Ovary (tissue), 10 donors: ENCODE results near the gene BPIFA3. TPM values are rescaled to one million over a fixed set of nuclear protein-coding genes. Genes with fewer than 3 reads are reported as not detected.

Source experiments
- DNase-seq, 5 donors: peaks; one replicate each; pipeline ENCODE4 v3.0.0-alpha.2; 2019 to 2020
- H3K27ac ChIP-seq, 2 donors: fragments of 200-600 bp; one replicate each; pipeline versions ENCODE4 v1.5.1 to v1.8.0; 2019 to 2022
- H3K27me3 ChIP-seq: fragments of 200-600 bp; one replicate; pipeline ENCODE4 v1.8.0; 2022
- H3K36me3 ChIP-seq: fragments of 200-600 bp; sonication (generic); one replicate; pipeline ENCODE4 v1.5.1; 2019
- H3K4me1 ChIP-seq: one replicate; pipeline ENCODE4 v1.8.1; 2013; ENCODE audit warnings: mild to moderate bottlenecking, moderate library complexity; ENCODE audit not compliant: insufficient read depth
- H3K4me3 ChIP-seq: fragments of 200-600 bp; sonication (generic); one replicate; pipeline ENCODE4 v1.5.1; 2017
- H3K9me3 ChIP-seq, 2 donors: fragments of 200-600 bp in 1 of 2; sonication (generic) in 1 of 2; one replicate each; pipeline versions ENCODE4 v1.5.1 to v1.8.1; 2013 to 2019; ENCODE audit warnings: mild to moderate bottlenecking in 1 of 2, moderate library complexity in 1 of 2
- EP300 ChIP-seq: sonication (generic); formaldehyde crosslinking; IDR thresholded peaks from one replicate; pipeline ENCODE4 v1.6.1; 2017; ENCODE audit warnings: antibody characterized with exemption
- POLR2A ChIP-seq: fragments of 450-650 bp; IDR thresholded peaks from one replicate; pipeline ENCODE4 v1.6.1; 2017; ENCODE audit warnings: antibody characterized with exemption, mild to moderate bottlenecking, moderate library complexity
- WGBS, 3 donors: extraction: QIAGEN DNeasy Blood & Tissue Kit in 1 of 3; methylation state at CpG; one replicate each; pipeline versions ENCODE4 v1.1.5 to v1.1.7; 2013 to 2017; 5-methylcytosine and 5-hydroxymethylcytosine counted together
- intact Hi-C, 4 donors: fragments of 100-400 bp; cut with DNase I; formaldehyde crosslinking; loops; one replicate each; pipeline versions ENCODE4 v1.11.0 to v1.15.1; 2022 to 2023
- long read RNA-seq, 3 donors: library from polyadenylated mRNA in 2 of 3; unstranded in 2 of 3; transcript quantifications; one replicate each; pipeline ENCODE4 v2.0.0 and lab custom pipeline, GENCODE V29; 2021 to 2026
- polyA plus RNA-seq, 2 donors: library from polyadenylated mRNA; stranded (reverse); fragments of 200-250 nt in 1 of 2; fragments of 350-450 nt in 1 of 2; fragmentation: Illumina TruSeq in 1 of 2; extraction: RNeasy Lipid Tissue Mini Kit (QIAGEN cat#74804) in 1 of 2; gene quantifications; one replicate each; pipeline ENCODE4 v1.2.3, GENCODE V29; 2013 to 2014
- total RNA-seq, 7 donors: library from RNA; depleted of rRNA in 2 of 7; stranded (reverse); fragments of >200 nt in 2 of 7; fragmentation: NEBNext Ultra II Directional in 3 of 7; extraction: Animal tissue kit (Norgen Biotek cat#: 25700) in 3 of 7; gene quantifications; one replicate each; pipeline versions ENCODE4 v1.1.0 to v1.2.4, GENCODE V29; 2016 to 2023
- TF ChIP-seq, protein P1 (sequence below), 3 donors: fragments of 450-650 bp in 2 of 3; fragments of 200-600 bp in 1 of 3; IDR thresholded peaks; one replicate each; pipeline versions ENCODE4 v1.5.1 to v1.8.0; 2016 to 2022; ENCODE audit warnings: antibody characterized with exemption in 3 of 3, mild to moderate bottlenecking in 1 of 3
- donor health status: DM: no; HTN: no; CAD: no; lungs with moderate emphysema.
- donor health status: DM: no; HTN: no; CAD: no.
- donor health status: Bipolar disorder and iron deficiency.
- donor health status: DM: yes; HTN: yes; CAD: no.
- donor health status: DM: no; HTN: no; CAD: no.
- donor health status: DM: yes; HTN: yes; CAD: no.

The BPIFA3 gene
- total RNA-seq, result not detected
- polyA plus RNA-seq, result not detected
- long read RNA-seq, donor 1, result 0 reads
- long read RNA-seq, donor 2, result 0 reads
- long read RNA-seq, donor 3, result 0 reads

- H3K36me3 ChIP-seq, result no peaks in the 10 kb centered on the region
- no peaks in the 10 kb centered on the region for H3K4me1 ChIP-seq
- H3K9me3 ChIP-seq, result no peaks in the 10 kb centered on the region
- WGBS, 3 donors, result 77 to 81% (median 79%) methylated on average over 2 of the region's 2 CpGs
- H3K27me3 ChIP-seq, result no peaks in the 10 kb centered on the region
- no peak within 1 kb of the TSS for H3K27ac ChIP-seq
- no peak for TF ChIP-seq POLR2A
- TF ChIP-seq EP300, result no peak
- TF ChIP-seq, protein P1, sequence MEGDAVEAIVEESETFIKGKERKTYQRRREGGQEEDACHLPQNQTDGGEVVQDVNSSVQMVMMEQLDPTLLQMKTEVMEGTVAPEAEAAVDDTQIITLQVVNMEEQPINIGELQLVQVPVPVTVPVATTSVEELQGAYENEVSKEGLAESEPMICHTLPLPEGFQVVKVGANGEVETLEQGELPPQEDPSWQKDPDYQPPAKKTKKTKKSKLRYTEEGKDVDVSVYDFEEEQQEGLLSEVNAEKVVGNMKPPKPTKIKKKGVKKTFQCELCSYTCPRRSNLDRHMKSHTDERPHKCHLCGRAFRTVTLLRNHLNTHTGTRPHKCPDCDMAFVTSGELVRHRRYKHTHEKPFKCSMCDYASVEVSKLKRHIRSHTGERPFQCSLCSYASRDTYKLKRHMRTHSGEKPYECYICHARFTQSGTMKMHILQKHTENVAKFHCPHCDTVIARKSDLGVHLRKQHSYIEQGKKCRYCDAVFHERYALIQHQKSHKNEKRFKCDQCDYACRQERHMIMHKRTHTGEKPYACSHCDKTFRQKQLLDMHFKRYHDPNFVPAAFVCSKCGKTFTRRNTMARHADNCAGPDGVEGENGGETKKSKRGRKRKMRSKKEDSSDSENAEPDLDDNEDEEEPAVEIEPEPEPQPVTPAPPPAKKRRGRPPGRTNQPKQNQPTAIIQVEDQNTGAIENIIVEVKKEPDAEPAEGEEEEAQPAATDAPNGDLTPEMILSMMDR (IDR thresholded peaks at IDR 0.05), result no peak
- H3K4me3 ChIP-seq, result no peak within 1 kb of the TSS
- intact Hi-C loops, result no loop called here
- DNase-seq, result no peak
These were observed at the start of gene BPIFA3 for GRCh38 chr20:33217052-33217451. TSS of gene BPIFA3 (plus strand) at chr20:33217352. CDS start at chr20:33217537, 185 bp downstream.

GRCh38 chr20:33167859-33168258 is 49.3 kb upstream of the BPIFA3 start, which contains the start of gene BPIFA2:
TSS of gene BPIFA2 (plus strand) at chr20:33168159. CDS start at chr20:33169146, 987 bp downstream.
- intact Hi-C loops, result no loop called here
- no peak for TF ChIP-seq EP300
- TF ChIP-seq, protein P1 (IDR thresholded peaks at IDR 0.05), result no peak
- no peak for TF ChIP-seq POLR2A
- no peaks in the 10 kb centered on the region for H3K4me1 ChIP-seq
- H3K36me3 ChIP-seq, result no peaks in the 10 kb centered on the region
- DNase-seq, result no peak
- no peak within 1 kb of the TSS for H3K27ac ChIP-seq
- no peak within 1 kb of the TSS for H3K4me3 ChIP-seq
- H3K27me3 ChIP-seq, result no peaks in the 10 kb centered on the region
- 72 to 82% (median 74%) methylated on average over 8 of the region's 8 CpGs for WGBS, 3 donors
- no peaks in the 10 kb centered on the region for H3K9me3 ChIP-seq

- H3K27me3 ChIP-seq, result no peaks in the 10 kb centered on the region
- intact Hi-C loops, result no loop called here
- H3K4me1 ChIP-seq, result no peaks in the 10 kb centered on the region
- no peaks in the 10 kb centered on the region for H3K9me3 ChIP-seq
- 48 to 57% (median 54%) methylated on average over 8 of the region's 8 CpGs for WGBS, 3 donors
- TF ChIP-seq EP300 (no peak), POLR2A (no peak)
- TF ChIP-seq, protein P1 (IDR thresholded peaks at IDR 0.05), result no peak
- no peak overlapping the region for H3K4me3 ChIP-seq
- no peak for DNase-seq
- H3K36me3 ChIP-seq, result no peaks in the 10 kb centered on the region
- H3K27ac ChIP-seq, result no peak overlapping the region
These were observed 47.9 kb upstream of the BPIFA3 start for GRCh38 chr20:33169176-33169794.

DNA sequence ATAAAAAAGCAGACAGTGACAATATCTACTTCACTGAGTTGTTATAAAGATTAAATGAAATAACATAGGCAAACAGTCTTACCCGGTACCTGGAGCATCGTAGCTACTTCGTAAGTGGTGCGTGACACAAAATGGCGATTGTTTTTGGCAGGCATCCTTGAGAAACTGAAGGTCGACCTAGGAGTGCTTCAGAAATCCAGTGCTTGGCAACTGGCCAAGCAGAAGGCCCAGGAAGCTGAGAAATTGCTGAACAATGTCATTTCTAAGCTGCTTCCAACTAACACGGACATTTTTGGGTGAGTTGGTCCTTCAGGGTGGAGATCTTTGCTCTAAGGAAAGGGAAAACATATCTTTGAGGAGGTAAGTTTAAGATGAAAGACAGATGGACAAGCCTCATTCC is 44.4 kb upstream of the BPIFA3 start:
- Histone ChIP-seq H3K9me3 (no peaks in the 10 kb centered on the region), H3K27ac (no peak overlapping the region), H3K36me3 (no peaks in the 10 kb centered on the region), H3K4me1 (no peaks in the 10 kb centered on the region), H3K27me3 (no peaks in the 10 kb centered on the region), H3K4me3 (no peak overlapping the region)
- no peak for DNase-seq
- intact Hi-C loops, result no loop called here
- WGBS, 3 donors, result 8 to 21% (median 11%) methylated on average over 7 of the region's 7 CpGs
- TF ChIP-seq, protein P1 (IDR thresholded peaks at IDR 0.05), result no peak
- no peak for TF ChIP-seq POLR2A
- no peak for TF ChIP-seq EP300
